ENCODE data around the gene RTTN. TPM values are rescaled to one million over a fixed set of nuclear protein-coding genes. Genes with fewer than 3 reads are reported as not detected.

Gene RTTN
- total and polyA plus RNA-seq, 2 donors (not counting 3 experiments of a cell fraction or from before 2014, with no cell fraction given) = 3.1 to 17.4 TPM

GRCh38 chr18:70075906-70076305 is 129.6 kb downstream of the RTTN start:
- Histone ChIP-seq H2AFZ (ENCODE audit: low read depth, low read length) (no peak overlapping the region), H3K27ac (ENCODE audit: insufficient read depth, low read depth, low read length) (no peak overlapping the region), H3K4me2 (ENCODE audit: insufficient read depth, low read length) (no peak overlapping the region), H4K20me1 (replicated peaks; ENCODE audit: control insufficient read depth, extremely low read depth, insufficient read depth, low read length) (no peaks in the 10 kb centered on the region), H3K9me1 (replicated peaks; ENCODE audit: control insufficient read depth, extremely low read depth, insufficient read depth, low read length) (no peaks in the 10 kb centered on the region), H3K4me1 (ENCODE audit: control insufficient read depth, extremely low read depth, insufficient read depth, low read length) (no peaks in the 10 kb centered on the region), H3K9ac (replicated peaks; ENCODE audit: extremely low read depth, insufficient read depth, low read length) (no peak overlapping the region), H3K79me2 (ENCODE audit: control insufficient read depth, insufficient read depth, low read length) (no peaks in the 10 kb centered on the region), H3K36me3 (ENCODE audit: control insufficient read depth in 2 of 2, extremely low read depth in 1 of 2, insufficient read depth in 2 of 2, low read length in 2 of 2) (no peaks in the 10 kb centered on the region), H3K27me3 (ENCODE audit: control insufficient read depth in 2 of 2, insufficient read depth in 2 of 2, low read length in 2 of 2) (no peaks in the 10 kb centered on the region), H3K4me3 (replicated peaks in 1 of 3; ENCODE audit: insufficient read depth in 1 of 3, low read depth in 1 of 3, low read length in 3 of 3) (no peak overlapping the region), H3K9me3 (replicated peaks; ENCODE audit: control insufficient read depth, insufficient read depth, low read length) (no peaks in the 10 kb centered on the region)
- ChIA-PET POLR2A (no interaction called here), CTCF (no interaction called here)
- no TSS peak for BruUV-seq (replicated peaks)
- intact Hi-C loops (cut with micrococcal nuclease) = no loop called here
- DNase-seq (ENCODE audit: low read depth, low spot score) (no peak), FAIRE-seq (no peak)
- TF ChIP-seq GATA2 (IDR thresholded peaks at IDR 0.05; ENCODE audit: insufficient read depth, insufficient read length, low read depth, low read length) (no peak), POLR2A (IDR thresholded peaks at IDR 0.05; ENCODE audit: low read depth, low read length) (no peak), POLR2AphosphoS5 (IDR thresholded peaks at IDR 0.05; ENCODE audit: insufficient read depth, low read depth, low read length) (no peak), FOS (IDR thresholded peaks at IDR 0.05; ENCODE audit: borderline replicate concordance, insufficient read depth, low read length) (no peak), CTCF (IDR thresholded peaks at IDR 0.05; ENCODE audit: extremely low read depth in 1 of 2, insufficient read depth in 1 of 2, low read depth in 1 of 2, low read length in 2 of 2) (no peak), JUN (IDR thresholded peaks at IDR 0.05; ENCODE audit: borderline replicate concordance, insufficient read depth, insufficient read length, low read depth) (no peak), MYC (IDR thresholded peaks at IDR 0.05; ENCODE audit: low read depth, low read length) (no peak), MAX (IDR thresholded peaks at IDR 0.05; ENCODE audit: insufficient read depth, insufficient read length) (no peak), EZH2 (IDR thresholded peaks at IDR 0.05; ENCODE audit: borderline replicate concordance, low read depth, low read length, severe bottlenecking) (no peak)
- dilution Hi-C loops (cut with MboI; ENCODE audit: extremely low pct_ligation_motif_present, low sequenced_read_pairs) = no loop called here
